Memory B cell (primary cell): ENCODE results near the gene OR6K3.

Experiments used
- ATAC-seq: fragments of 150-1000 bp; cut with Tn5 transposase; 2 replicates; pipeline ENCODE4 v1.10.0; 2021; ENCODE audit warnings: low read depth, mild to moderate bottlenecking, moderate library complexity
- DNase-seq, 2 donors: peaks; one replicate each; pipeline ENCODE4 v3.0.0; 2022; ENCODE audit warnings: low spot score in 2 of 2
- H3K27ac Mint-ChIP-seq: one replicate; pipeline ENCODE4 v1.8.0; 2022; ENCODE audit warnings: mild to moderate bottlenecking, moderate library complexity, mixed read lengths
- H3K27me3 Mint-ChIP-seq: one replicate; pipeline ENCODE4 v1.8.0; 2022; ENCODE audit warnings: mixed read lengths
- H3K36me3 Mint-ChIP-seq: one replicate; pipeline ENCODE4 v1.8.0; 2022; ENCODE audit warnings: mild to moderate bottlenecking, mixed read lengths
- H3K4me1 Mint-ChIP-seq: one replicate; pipeline ENCODE4 v1.8.0; 2022; ENCODE audit warnings: mixed read lengths
- H3K4me3 Mint-ChIP-seq: one replicate; pipeline ENCODE4 v1.8.0; 2022; ENCODE audit warnings: mild to moderate bottlenecking, moderate library complexity, mixed read lengths
- H3K9me3 Mint-ChIP-seq: one replicate; pipeline ENCODE4 v1.8.0; 2022; ENCODE audit warnings: mixed read lengths

The OR6K3 gene, protein sequence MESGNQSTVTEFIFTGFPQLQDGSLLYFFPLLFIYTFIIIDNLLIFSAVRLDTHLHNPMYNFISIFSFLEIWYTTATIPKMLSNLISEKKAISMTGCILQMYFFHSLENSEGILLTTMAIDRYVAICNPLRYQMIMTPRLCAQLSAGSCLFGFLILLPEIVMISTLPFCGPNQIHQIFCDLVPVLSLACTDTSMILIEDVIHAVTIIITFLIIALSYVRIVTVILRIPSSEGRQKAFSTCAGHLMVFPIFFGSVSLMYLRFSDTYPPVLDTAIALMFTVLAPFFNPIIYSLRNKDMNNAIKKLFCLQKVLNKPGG

DNA sequence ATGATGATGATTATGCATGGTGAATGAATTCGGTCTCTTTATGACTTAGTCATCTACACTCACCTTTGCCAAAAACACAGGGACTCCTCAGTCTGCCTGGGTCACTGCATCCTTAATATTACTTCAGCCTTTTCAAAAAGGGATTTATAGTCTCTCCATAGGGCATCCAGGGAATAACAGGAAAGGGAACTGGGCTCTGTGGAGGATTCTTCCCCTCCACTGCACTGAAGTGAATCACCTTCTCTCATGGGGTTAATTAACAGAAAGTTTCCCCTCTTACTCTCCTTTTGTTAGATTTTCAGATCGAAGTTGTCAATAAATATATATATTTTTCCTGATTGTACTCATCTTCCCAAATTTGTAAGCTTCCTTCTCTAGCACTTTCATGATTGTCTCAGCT is at the start of gene OR6K3:
Gene OR6K3 (minus strand): TSS at position 101 of the 400 bp plus-strand sequence. CDS start 2,605 bp downstream, outside the sequence.
- Mint-ChIP-seq H3K9me3 (no peaks in the 10 kb centered on the region), H3K27ac (no peak within 1 kb of the TSS), H3K4me1 (no peaks in the 10 kb centered on the region), H3K27me3 (peaks cover 21% of the 10 kb centered on the region), H3K4me3 (no peak within 1 kb of the TSS), H3K36me3 (no peaks in the 10 kb centered on the region)
- ATAC-seq (no peak), DNase-seq (no peak)

DNA sequence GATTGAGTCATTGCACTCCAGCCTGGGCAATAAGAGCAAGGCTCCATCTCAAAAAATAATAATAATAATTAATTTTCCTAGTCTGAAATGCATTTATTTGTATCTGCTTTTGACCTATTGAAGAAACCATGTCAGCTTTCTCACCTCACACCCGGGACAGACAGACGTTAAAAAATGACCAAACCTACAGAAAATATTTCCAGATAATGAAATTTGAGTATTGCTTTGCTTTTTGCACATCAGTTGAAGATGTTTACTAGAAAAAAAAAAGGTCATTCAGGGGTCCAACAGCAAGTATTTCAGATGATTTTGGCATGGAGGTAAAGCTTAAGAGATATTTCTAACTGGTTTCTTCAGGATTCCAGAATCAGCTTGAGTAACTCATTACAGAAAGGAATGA is 33.9 kb upstream of the OR6K3 start, which contains the start of gene OR6K6:
Gene OR6K6 (plus strand): TSS at position 301 of the 400 bp plus-strand sequence. CDS start 168 bp downstream, outside the sequence.
- Mint-ChIP-seq H3K4me3 (no peak within 1 kb of the TSS), H3K9me3 (no peaks in the 10 kb centered on the region), H3K27ac (no peak within 1 kb of the TSS), H3K27me3 (peaks cover 8% of the 10 kb centered on the region), H3K4me1 (no peaks in the 10 kb centered on the region), H3K36me3 (no peaks in the 10 kb centered on the region)
- ATAC-seq: no peak
- DNase-seq: no peak

DNA sequence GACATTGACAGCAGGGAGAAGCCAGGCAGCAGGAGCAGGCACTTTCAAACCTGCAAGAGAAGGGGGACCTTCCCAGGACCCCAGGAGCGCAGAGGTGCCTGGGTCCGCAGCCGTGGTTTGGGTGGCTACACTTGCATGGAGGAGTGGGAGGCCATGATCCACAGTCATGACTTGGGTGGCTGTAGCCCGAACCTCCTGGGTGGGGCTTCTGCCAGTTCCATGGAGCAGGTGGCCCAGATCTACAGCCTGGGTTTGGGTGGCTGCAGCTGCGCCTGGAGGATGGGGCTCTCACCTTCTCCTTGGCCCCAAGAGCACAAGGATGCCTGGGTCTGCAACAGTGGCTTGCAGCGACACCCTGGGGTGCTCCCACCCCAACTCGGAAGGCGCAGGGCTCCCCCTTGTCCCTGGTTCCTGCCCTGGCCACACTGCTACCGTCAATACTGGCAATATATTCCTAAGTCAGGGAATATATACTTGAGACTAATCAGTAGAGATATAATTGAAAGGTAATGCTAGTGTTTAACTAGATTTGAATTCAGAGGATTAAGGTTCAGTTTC is 31.7 kb upstream of the OR6K3 start:
- DNase-seq: no peak
- Mint-ChIP-seq H3K9me3 (no peaks in the 10 kb centered on the region), H3K27ac (no peak overlapping the region), H3K36me3 (no peaks in the 10 kb centered on the region), H3K4me1 (no peaks in the 10 kb centered on the region), H3K27me3 (peaks cover 8% of the 10 kb centered on the region), H3K4me3 (no peak overlapping the region)
- no peak for ATAC-seq

DNA sequence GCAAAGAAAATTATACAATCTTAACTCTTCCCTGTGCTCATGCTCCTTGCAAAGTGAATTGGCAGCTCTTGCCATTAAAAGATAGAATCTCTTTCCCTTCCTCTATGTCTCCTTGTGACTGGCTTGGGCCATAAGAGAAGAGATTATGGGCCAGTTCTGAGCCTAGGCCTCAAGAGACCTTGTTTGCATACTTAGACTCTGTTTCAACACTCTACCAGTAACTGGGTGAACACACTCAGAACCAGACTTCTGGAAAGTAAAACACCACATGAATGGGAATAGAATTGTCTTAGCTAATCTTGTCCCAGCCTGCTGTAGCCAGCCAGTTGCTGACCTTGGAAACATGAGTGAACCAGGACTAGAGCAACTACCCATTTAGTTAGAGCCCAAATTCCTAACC is 15.3 kb upstream of the OR6K3 start:
- H3K36me3 Mint-ChIP-seq: no peaks in the 10 kb centered on the region
- peaks cover 6% of the 10 kb centered on the region for H3K27me3 Mint-ChIP-seq
- no peaks in the 10 kb centered on the region for H3K9me3 Mint-ChIP-seq
- H3K27ac Mint-ChIP-seq: no peak overlapping the region
- ATAC-seq (no peak), DNase-seq (no peak)
- peaks cover 4% of the 10 kb centered on the region for H3K4me1 Mint-ChIP-seq
- no peak overlapping the region for H3K4me3 Mint-ChIP-seq

DNA sequence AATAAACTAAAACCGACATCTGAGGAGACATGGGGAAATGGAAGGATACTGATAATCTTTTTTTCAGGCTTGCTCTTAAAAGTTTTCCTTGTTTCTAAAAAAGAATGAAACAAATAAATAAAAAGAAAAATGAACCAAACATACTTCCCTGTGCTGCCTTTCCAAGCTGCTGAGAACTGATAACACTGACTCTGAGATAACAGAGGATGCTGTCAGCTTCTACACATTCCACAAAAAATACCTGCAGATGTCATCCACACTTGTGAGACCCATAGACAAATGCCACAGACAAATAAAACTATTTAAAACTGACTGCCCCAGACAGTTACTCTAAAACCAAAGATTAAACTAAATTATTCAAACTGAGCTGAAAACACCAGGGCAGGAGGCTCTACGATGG is 12.0 kb upstream of the OR6K3 start:
- ATAC-seq: no peak
- DNase-seq: no peak
- H3K9me3 Mint-ChIP-seq: no peaks in the 10 kb centered on the region
- no peaks in the 10 kb centered on the region for H3K27me3 Mint-ChIP-seq
- no peaks in the 10 kb centered on the region for H3K36me3 Mint-ChIP-seq
- H3K4me3 Mint-ChIP-seq: no peak overlapping the region
- H3K27ac Mint-ChIP-seq: no peak overlapping the region
- peaks cover 4% of the 10 kb centered on the region for H3K4me1 Mint-ChIP-seq

DNA sequence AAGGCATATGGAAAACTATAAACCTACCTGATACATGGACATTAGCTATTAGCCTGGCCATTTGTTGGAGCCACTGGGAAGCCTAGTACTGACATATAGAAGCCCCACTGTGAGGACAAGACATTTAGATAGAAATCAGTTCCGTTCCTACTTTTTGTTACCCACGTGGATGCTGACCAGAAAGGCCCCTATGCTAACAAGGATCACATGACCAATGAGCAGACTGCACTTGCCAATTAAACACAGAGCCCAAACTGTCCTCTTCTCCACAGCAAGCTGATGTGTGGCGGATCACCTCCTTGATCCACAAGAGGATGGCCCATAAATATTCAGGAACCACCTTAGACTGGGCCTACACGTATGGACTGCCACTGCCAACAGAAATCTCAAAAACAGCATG is 11.2 kb upstream of the OR6K3 start:
- DNase-seq: no peak
- H3K36me3 Mint-ChIP-seq: no peaks in the 10 kb centered on the region

DNA sequence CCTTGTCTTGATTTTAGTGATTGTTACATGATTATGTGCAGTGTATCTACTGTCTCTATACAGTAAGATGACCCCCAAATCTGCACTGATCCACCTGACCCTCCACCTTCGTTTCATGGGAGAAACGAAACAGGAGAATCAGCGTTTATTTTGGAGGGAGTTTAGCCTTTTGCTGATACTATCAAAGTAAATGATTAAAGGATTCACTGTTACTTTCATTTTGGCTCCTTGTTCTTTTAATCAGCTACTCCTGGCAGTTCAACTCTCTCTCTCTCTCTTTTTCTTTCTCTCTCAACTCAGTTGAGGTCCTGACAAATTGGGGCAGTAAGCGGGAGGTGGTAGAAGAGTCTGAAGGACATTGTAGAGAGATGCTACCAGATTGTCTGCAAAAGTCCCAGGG is 9.9 kb upstream of the OR6K3 start:
- no peaks in the 10 kb centered on the region for H3K4me1 Mint-ChIP-seq
- no peak overlapping the region for H3K27ac Mint-ChIP-seq
- peaks cover 3% of the 10 kb centered on the region for H3K27me3 Mint-ChIP-seq
- H3K9me3 Mint-ChIP-seq: no peaks in the 10 kb centered on the region
- H3K4me3 Mint-ChIP-seq: no peak overlapping the region
- no peak for ATAC-seq
- DNase-seq: no peak
- H3K36me3 Mint-ChIP-seq: no peaks in the 10 kb centered on the region

More for the DNA sequence above, 11.2 kb upstream of the OR6K3 start:
- no peak for ATAC-seq
- Mint-ChIP-seq H3K27me3 (peaks cover 1% of the 10 kb centered on the region), H3K4me1 (peaks cover 4% of the 10 kb centered on the region), H3K4me3 (no peak overlapping the region), H3K9me3 (no peaks in the 10 kb centered on the region), H3K27ac (no peak overlapping the region)

DNA sequence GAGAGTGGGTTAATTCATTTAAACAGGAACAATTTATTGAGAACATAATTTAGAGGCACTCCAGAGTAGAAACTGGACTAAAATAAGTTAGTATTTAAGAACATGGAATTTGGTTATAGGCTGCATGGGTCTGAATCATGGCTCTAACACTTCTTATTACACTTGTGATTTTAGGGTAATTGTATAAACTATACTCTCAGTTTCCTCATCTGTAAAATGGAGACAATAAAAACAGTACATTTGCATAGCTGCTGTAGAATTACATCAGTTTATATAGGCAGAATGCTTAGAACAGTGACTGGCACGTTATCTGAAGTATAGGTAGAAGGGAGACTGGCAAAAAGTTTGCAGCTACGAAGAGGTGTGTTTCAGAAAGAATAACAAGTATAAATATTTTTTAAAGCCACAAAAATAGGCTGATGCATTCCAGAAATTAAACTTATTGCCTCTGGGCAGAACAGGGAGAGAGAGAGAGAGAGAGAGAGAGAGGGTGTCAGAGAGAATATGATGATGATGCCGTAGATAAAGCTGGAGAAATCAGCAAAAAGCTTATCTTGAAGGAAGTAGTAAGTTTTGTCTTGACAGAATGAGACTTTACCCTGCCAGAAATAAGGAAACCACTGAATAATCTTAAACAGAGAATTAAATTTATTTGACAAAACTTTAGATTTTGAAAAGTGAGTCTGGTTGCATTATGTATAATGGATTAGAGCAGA is 8.1 kb upstream of the OR6K3 start:
- Mint-ChIP-seq H3K9me3 (no peaks in the 10 kb centered on the region), H3K4me1 (no peaks in the 10 kb centered on the region), H3K27ac (no peak overlapping the region), H3K36me3 (no peaks in the 10 kb centered on the region), H3K27me3 (peaks cover 11% of the 10 kb centered on the region), H3K4me3 (no peak overlapping the region)
- ATAC-seq (no peak), DNase-seq (no peak)

DNA sequence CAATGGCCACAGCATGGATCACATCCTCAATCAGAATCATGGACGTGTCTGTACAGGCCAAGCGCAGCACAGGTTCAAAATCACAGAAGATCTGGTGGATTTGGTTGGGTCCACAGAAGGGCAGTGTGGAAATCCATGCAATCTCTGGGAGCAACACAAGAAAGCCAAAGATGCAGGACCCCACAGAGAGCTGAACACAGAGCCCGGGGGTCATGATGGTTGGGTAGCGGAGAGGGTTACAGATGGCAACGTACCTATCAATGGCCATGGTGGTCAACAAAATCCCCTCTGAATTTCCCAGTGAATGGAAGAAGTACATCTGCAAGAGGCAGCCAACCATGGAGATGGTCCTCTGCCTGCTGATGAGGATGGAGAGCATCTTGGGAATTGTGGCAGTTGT is 3.9 kb upstream of the OR6K3 start:
- H3K4me1 Mint-ChIP-seq: no peaks in the 10 kb centered on the region

DNA sequence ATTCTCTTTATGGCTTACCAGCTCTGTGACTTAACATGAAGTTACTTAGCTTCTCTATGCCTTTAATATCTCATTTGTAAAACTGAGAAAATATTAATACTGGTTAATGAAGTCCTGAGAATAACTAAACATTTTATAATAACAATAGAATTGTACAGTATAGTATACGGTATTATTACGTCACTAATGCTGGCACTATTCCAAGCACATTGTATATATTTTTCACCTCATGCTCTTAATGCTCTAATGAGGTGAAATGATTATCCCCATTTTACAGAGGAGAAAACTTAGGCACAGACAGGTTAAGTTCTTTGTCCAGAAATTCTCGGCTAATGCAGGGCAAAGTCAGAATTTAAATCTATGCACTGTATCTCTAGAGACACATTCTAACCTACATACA is 856 bp downstream of the OR6K3 start:
- no peak for DNase-seq
- no peak for ATAC-seq
- Mint-ChIP-seq H3K36me3 (no peaks in the 10 kb centered on the region), H3K27me3 (peaks cover 20% of the 10 kb centered on the region), H3K9me3 (no peaks in the 10 kb centered on the region), H3K4me1 (no peaks in the 10 kb centered on the region), H3K27ac (no peak overlapping the region), H3K4me3 (no peak overlapping the region)

More for the DNA sequence above, 3.9 kb upstream of the OR6K3 start:
- Mint-ChIP-seq H3K36me3 (no peaks in the 10 kb centered on the region), H3K9me3 (no peaks in the 10 kb centered on the region), H3K4me3 (no peak overlapping the region), H3K27ac (no peak overlapping the region), H3K27me3 (peaks cover 11% of the 10 kb centered on the region)
- DNase-seq: no peak
- no peak for ATAC-seq

DNA sequence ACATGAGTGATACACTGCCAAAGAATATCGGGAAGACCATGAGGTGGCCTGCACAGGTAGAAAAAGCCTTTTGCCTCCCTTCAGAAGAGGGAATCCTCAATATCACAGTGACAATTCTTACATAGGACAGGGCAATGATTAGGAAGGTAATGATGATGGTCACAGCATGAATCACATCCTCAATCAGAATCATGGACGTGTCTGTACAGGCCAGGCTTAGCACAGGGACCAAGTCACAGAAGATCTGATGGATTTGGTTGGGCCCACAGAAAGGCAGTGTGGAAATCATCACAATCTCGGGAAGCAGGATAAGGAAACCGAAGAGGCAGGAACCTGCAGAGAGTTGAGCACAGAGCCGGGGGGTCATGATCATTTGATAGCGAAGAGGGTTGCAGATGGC is 3.2 kb downstream of the OR6K3 start:
- no peak for DNase-seq

DNA sequence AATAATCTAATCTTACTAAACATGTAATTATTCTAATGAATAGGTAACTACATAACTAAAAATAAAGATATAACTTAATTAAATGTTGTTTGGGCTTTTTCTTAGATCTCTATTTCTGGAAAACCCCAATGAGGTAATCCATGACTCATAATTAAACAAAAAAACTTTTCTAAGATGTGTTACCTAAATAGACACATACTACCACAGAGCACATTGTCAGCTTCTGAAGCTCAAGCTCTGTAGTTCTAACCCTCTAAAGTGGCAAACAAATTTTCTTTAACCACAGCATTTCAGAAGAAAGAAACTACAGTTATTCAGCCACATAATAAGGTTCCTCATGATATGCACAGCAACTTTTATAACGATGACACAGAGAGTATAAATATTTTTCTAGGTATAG is 4.2 kb downstream of the OR6K3 start:
- H3K36me3 Mint-ChIP-seq: no peaks in the 10 kb centered on the region
- ATAC-seq (no peak), DNase-seq (no peak)
- no peak overlapping the region for H3K27ac Mint-ChIP-seq
- no peak overlapping the region for H3K4me3 Mint-ChIP-seq
- peaks cover 13% of the 10 kb centered on the region for H3K27me3 Mint-ChIP-seq
- no peaks in the 10 kb centered on the region for H3K9me3 Mint-ChIP-seq
- H3K4me1 Mint-ChIP-seq: no peaks in the 10 kb centered on the region

More for the DNA sequence above, 3.2 kb downstream of the OR6K3 start:
- Mint-ChIP-seq H3K4me1 (no peaks in the 10 kb centered on the region), H3K36me3 (no peaks in the 10 kb centered on the region), H3K27me3 (peaks cover 13% of the 10 kb centered on the region), H3K9me3 (no peaks in the 10 kb centered on the region), H3K4me3 (no peak overlapping the region), H3K27ac (no peak overlapping the region)
- ATAC-seq: no peak

DNA sequence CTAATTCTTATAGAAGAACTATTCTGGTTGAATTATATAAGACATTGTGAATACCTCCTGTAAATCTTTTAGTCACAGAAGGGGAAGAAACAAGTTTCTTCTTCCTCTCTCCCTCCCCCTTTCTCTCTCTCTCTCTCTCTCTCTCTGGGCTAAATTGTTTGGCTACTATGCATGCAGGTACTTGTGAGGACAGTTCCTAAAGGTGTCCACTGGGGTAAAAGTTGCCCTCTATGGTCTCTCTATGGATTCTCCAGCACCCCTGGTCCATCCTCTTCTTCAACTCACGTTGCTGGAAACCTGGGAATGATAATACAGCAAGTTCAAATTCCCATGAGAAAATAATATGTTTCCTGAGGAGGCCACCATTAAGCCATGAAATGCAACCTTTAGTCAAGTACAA is 5.8 kb downstream of the OR6K3 start:
- Mint-ChIP-seq H3K36me3 (no peaks in the 10 kb centered on the region), H3K27me3 (peaks cover 15% of the 10 kb centered on the region), H3K4me1 (no peaks in the 10 kb centered on the region), H3K9me3 (no peaks in the 10 kb centered on the region), H3K4me3 (no peak overlapping the region), H3K27ac (no peak overlapping the region)
- DNase-seq (no peak), ATAC-seq (no peak)

DNA sequence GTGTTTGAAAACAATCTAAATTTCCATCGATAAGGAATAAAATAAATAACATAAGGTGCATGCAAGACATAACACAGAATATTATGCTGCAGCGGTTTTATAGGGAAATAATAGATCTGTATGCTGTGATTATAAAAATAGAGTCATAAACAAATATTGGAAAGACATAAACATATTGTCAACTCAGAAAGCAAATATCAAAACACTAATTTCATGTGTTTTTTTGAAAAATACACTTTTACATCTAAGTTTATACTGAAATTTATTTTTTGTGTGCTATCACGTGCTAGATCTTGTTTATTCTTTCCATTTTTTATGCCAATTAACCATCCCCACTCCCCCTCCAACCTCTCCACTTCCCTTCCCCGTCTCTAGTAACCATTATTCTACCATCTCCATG is 9.4 kb downstream of the OR6K3 start:
- ATAC-seq: no peak
- Mint-ChIP-seq H3K9me3 (no peaks in the 10 kb centered on the region), H3K27me3 (peaks cover 2% of the 10 kb centered on the region), H3K4me3 (no peak overlapping the region), H3K4me1 (no peaks in the 10 kb centered on the region), H3K27ac (no peak overlapping the region), H3K36me3 (no peaks in the 10 kb centered on the region)
- DNase-seq: no peak
